Stimulated activated CD8-positive, alpha-beta memory T cell treated with anti-CD3 and anti-CD28 coated beads, Interleukin-4, amount 100 ng/mL, for 24 hours (primary cell): ENCODE measurements around the gene PCDHGB2.
"Not testable (repeated sequence)": the region's sequence is repeated elsewhere in the genome, so short reads cannot be mapped to it uniquely, and the experiment has no call there.

Source experiments
- DNase-seq: peaks from one replicate; pipeline ENCODE4 v3.0.0-alpha.2; 2020; ENCODE audit warnings: low read depth

PCDHGB2 gene

DNA sequence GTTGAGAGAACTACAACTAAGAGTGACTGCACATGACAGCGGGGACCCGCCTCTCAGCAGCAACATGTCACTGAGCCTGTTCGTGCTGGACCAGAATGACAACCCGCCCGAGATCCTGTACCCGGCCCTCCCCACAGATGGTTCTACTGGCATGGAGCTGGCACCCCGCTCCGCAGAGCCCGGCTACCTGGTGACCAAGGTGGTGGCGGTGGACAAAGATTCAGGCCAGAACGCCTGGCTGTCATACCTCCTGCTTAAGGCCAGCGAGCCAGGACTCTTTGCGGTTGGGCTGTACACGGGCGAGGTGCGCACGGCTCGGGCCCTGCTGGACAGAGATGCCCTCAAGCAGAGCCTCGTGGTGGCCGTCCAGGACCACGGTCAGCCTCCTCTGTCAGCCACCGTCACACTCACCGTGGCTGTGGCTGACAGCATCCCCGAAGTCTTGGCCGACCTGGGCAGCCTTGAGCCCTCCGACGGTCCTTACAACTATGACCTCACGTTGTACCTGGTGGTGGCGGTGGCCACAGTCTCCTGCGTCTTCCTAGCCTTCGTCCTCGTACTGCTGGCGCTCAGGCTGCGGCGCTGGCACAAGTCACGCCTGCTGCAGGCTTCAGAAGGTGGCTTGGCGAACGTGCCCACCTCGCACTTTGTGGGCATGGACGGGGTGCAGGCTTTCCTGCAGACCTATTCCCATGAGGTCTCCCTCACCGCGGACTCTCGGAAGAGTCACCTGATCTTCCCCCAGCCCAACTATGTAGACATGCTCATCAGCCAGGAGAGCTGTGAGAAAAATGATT lies 24.9 kb downstream of the PCDHGB2 start:
- no peak for DNase-seq

DNA sequence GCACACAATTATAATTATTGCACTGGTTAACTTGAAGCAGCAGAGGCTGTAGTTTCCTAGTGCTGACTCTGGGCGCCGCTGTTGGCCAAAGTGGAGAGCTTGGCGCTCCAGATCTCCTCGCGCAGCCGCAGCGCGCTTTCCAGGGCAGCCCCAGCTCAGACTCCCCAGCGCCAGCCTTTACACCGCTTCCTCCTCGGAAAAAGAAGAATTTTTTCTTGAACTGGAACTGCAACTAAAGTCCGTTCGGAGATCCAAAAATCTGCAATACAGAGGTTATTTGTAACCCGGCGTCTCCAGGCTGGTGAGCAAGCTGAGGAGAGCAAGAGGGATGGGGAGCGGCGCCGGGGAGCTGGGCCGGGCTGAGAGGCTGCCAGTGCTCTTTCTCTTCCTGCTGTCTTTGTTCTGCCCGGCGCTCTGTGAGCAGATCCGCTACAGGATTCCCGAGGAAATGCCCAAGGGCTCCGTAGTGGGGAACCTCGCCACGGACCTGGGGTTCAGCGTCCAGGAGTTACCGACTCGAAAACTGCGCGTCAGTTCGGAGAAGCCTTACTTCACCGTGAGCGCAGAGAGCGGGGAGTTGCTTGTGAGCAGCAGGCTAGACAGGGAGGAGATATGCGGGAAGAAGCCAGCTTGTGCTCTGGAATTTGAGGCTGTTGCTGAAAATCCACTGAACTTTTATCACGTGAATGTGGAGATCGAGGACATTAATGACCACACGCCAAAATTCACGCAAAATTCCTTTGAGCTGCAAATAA lies 27.9 kb downstream of the PCDHGB2 start, which contains the start of gene PCDHGB4:
Gene PCDHGB4, plus strand, starts transcription at position 142 of the 755 bp plus-strand sequence. Its CDS starts 187 bp downstream, at position 329.
- not testable (repeated sequence) for DNase-seq

DNA sequence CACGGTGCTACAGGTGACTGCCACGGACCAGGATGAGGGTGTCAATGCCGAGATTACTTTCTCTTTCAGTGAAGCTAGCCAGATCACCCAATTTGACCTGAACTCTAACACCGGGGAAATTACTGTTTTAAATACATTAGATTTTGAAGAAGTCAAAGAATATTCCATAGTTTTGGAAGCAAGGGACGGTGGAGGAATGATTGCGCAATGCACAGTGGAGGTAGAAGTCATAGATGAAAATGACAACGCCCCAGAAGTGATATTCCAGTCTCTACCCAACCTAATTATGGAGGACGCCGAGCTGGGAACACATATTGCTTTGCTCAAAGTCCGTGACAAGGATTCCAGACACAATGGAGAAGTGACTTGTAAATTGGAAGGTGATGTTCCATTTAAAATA lies 28.9 kb downstream of the PCDHGB2 start:
- no peak for DNase-seq

DNA sequence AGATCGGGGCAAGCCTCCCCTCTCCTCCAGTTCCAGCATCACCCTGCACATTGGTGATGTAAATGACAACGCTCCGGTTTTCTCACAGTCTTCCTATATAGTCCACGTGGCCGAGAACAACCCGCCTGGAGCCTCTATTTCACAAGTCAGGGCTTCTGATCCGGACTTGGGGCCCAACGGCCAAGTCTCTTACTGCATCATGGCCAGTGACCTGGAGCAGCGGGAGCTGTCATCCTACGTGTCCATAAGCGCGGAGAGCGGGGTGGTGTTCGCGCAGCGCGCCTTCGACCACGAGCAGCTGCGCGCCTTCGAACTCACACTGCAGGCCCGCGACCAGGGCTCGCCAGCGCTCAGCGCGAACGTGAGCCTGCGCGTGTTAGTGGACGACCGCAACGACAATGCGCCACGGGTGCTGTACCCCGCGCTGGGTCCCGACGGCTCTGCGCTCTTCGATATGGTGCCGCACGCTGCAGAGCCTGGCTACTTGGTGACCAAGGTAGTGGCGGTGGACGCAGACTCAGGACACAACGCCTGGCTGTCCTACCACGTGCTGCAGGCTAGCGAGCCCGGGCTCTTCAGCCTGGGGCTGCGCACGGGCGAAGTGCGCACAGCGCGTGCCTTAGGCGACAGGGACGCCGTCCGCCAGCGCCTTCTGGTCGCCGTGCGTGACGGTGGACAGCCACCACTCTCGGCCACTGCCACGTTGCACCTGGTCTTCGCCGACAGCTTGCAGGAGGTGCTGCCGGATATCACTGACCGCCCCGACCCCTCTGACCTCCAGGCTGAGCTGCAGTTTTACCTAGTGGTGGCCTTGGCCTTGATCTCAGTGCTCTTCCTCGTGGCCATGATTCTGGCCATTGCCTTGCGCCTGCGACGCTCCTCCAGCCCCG lies 29.6 kb downstream of the PCDHGB2 start:
- DNase-seq: no peak

DNA sequence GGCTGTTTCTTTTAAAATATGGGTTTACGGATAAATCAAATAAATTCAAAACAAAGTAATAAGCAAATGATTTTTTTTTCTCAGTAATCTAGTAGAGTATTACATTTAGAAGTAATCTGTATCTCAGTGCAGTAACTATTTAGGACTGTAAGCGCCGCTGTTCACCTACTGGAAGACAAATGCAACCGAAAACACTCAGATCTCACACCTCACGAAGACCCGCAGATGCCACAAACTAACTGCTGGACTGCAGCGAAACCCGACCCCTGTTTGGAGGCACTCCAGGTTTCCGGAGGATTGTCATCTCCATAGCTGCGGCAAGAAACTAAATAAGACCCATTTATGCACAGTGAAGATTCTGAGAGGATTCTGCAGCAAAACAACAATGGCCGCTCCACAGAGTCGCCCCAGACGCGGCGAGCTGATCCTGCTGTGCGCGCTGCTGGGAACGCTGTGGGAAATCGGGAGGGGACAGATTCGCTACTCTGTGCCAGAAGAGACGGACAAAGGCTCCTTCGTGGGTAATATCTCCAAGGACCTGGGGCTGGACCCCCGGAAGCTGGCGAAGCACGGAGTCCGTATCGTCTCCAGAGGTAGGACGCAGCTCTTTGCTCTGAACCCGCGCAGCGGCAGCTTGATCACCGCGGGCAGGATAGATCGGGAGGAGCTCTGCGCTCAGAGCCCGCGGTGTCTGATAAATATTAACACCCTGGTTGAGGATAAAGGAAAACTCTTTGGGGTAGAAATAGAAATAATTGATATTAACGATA lies 32.8 kb downstream of the PCDHGB2 start, which contains the start of gene PCDHGA8:
Gene PCDHGA8, plus strand, starts transcription at position 205 of the 770 bp plus-strand sequence. Its CDS starts 181 bp downstream, at position 386.
- no peak for DNase-seq

DNA sequence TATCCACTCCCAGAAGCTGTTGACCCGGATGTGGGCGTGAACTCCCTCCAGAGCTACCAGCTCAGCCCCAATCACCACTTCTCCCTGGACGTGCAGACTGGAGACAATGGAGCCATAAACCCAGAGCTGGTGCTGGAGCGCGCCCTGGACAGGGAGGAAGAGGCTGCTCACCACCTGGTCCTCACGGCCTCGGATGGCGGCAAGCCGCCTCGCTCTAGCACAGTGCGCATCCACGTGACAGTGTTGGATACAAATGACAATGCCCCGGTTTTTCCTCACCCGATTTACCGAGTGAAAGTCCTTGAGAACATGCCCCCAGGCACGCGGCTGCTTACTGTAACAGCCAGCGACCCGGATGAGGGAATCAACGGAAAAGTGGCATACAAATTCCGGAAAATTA lies 33.5 kb downstream of the PCDHGB2 start:
- no peak for DNase-seq

DNA sequence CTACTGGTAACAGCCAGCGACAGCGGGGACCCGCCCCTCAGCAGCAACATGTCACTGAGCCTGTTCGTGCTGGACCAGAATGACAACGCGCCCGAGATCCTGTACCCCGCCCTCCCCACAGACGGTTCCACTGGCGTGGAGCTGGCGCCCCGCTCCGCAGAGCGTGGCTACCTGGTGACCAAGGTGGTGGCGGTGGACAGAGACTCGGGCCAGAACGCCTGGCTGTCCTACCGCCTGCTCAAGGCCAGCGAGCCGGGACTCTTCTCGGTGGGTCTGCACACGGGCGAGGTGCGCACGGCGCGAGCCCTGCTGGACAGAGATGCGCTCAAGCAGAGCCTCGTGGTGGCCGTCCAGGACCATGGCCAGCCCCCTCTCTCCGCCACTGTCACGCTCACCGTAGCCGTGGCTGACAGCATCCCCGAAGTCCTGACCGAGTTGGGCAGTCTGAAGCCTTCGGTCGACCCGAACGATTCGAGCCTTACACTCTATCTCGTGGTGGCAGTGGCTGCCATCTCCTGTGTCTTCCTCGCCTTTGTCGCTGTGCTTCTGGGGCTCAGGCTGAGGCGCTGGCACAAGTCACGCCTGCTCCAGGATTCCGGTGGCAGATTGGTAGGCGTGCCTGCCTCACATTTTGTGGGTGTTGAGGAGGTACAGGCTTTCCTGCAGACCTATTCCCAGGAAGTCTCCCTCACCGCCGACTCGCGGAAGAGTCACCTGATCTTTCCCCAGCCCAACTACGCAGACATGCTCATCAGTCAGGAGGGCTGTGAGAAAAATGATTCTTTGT lies 34.8 kb downstream of the PCDHGB2 start:
- DNase-seq: not testable (repeated sequence)

DNA sequence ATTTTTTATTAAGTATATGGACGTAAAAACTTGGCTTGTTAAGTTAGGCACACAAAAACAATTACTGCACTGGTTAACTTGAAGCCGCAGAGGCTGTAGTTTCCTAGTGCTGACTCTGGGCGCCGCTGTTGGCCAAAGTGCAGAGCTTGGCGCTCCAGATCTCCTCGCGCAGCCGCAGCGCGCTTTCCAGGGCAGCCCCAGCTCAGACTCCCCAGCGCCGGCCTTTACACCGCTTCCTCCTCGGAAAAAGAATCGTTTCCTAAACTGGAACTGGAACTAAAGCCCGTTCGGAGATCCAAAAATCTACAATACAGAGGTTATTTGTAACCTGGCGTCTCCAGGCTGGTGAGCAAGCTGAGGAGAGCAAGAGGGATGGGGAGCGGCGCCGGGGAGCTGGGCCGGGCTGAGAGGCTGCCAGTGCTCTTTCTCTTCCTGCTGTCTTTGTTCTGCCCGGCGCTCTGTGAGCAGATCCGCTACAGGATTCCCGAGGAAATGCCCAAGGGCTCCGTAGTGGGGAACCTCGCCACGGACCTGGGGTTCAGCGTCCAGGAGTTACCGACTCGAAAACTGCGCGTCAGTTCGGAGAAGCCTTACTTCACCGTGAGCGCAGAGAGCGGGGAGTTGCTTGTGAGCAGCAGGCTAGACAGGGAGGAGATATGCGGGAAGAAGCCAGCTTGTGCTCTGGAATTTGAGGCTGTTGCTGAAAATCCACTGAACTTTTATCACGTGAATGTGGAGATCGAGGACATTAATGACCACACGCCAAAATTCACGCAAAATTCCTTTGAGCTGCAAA lies 38.2 kb downstream of the PCDHGB2 start, which contains the start of gene PCDHGB5:
Gene PCDHGB5, plus strand, starts transcription at position 192 of the 796 bp plus-strand sequence. Its CDS starts 181 bp downstream, at position 373.
- not testable (repeated sequence) for DNase-seq

DNA sequence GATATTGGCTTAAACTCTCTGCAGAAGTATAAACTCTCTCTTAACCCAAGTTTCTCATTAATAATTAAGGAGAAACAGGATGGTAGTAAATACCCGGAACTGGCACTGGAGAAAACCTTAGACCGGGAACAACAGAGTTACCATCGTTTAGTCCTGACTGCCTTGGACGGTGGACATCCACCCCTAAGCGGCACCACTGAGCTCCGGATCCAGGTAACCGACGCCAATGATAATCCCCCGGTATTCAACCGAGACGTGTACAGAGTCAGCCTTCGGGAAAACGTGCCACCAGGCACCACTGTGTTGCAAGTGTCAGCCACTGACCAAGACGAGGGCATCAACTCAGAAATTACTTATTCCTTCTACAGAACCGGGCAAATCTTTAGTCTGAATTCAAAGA lies 38.8 kb downstream of the PCDHGB2 start:
- DNase-seq: no peak

DNA sequence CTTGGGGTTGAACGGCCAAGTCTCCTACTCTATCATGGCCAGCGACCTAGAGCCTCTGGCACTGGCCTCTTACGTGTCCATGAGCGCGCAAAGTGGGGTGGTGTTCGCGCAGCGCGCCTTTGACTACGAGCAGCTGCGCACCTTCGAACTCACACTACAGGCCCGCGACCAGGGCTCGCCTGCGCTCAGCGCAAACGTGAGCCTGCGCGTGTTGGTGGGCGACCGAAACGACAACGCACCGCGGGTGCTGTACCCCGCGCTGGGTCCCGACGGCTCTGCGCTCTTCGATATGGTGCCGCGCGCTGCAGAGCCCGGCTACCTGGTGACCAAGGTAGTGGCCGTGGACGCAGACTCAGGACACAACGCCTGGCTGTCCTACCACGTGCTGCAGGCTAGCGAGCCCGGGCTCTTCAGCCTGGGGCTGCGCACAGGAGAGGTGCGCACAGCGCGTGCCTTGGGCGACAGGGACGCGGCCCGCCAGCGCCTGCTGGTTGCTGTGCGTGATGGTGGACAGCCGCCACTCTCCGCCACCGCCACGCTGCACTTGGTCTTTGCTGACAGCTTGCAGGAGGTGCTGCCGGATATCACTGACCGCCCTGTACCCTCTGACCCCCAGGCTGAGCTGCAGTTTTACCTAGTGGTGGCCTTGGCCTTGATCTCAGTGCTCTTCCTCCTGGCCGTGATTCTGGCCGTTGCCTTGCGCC lies 39.9 kb downstream of the PCDHGB2 start:
- DNase-seq: no peak

DNA sequence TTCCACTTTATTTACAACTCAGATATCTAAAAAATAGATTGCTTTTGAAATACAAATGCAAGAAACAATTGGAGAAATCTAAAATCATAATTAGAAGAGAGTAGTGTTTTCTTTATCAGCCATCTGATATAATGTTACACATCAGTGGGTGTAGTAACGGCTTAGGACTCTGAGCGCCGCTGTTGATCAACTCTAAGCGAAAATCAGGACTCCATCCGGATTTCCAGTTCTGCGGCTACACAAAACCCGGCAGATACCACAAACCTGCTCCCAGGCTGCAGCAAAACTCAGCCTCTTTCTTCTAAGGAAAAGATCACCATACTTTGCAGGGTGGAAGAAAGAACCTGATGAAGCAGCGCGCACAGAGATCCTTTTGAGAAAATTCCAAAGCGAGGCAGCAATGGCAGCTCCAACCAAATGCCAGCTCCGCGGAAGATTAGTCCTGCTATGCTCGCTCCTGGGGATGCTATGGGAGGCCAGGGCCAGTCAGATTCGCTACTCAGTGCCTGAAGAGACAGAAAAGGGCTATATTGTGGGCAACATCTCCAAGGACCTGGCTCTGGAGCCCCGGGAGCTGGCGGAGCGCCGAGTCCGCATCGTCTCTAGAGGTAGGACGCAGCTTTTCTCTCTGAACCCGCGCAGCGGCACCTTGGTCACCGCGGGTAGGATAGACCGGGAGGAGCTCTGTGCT lies 42.9 kb downstream of the PCDHGB2 start, which contains the start of gene PCDHGA9:
Gene PCDHGA9, plus strand, starts transcription at position 226 of the 691 bp plus-strand sequence. Its CDS starts 175 bp downstream, at position 401.
- DNase-seq: no peak

DNA sequence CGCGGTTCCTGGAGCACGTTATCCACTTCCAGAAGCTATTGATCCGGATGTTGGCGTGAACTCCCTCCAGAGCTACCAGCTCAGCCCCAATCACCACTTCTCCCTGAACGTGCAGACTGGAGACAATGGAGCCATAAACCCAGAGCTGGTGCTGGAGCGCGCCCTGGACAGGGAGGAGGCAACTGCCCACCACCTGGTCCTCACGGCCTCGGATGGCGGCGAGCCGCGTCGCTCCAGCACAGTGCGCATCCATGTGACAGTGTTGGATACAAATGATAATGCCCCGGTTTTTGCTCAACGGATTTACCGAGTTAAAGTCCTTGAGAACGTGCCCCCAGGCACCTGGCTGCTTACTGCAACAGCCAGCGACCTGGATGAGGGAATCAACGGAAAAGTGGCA lies 43.6 kb downstream of the PCDHGB2 start:
- no peak for DNase-seq

DNA sequence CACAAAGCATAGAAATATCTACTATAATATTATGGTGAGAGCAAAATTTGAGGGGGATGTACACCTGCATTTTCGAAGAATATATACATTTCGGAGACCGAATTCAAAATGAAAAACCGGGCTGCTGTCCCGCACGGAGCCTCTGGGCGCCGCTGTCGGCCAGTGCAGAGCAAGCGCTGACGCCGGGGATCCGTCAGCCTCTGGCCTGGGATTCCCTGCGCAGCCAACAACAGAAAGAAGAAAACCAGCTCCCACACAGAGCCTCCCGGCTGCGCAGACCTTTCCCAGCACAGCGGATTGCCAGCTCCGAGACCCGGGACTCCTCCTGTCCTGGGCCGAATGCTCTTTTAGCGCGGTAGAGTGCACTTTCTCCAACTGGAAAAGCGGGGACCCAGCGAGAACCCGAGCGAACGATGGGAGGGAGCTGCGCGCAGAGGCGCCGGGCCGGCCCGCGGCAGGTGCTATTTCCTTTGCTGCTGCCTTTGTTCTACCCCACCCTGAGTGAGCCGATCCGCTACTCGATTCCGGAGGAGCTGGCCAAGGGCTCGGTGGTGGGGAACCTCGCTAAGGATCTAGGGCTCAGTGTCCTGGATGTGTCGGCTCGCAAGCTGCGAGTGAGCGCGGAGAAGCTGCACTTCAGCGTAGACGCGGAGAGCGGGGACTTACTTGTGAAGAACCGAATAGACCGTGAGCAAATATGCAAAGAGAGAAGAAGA lies 48.2 kb downstream of the PCDHGB2 start, which contains the start of gene PCDHGB6:
Gene PCDHGB6, plus strand, starts transcription at position 232 of the 716 bp plus-strand sequence. Its CDS starts 182 bp downstream, at position 414.
- DNase-seq: not testable (repeated sequence)

DNA sequence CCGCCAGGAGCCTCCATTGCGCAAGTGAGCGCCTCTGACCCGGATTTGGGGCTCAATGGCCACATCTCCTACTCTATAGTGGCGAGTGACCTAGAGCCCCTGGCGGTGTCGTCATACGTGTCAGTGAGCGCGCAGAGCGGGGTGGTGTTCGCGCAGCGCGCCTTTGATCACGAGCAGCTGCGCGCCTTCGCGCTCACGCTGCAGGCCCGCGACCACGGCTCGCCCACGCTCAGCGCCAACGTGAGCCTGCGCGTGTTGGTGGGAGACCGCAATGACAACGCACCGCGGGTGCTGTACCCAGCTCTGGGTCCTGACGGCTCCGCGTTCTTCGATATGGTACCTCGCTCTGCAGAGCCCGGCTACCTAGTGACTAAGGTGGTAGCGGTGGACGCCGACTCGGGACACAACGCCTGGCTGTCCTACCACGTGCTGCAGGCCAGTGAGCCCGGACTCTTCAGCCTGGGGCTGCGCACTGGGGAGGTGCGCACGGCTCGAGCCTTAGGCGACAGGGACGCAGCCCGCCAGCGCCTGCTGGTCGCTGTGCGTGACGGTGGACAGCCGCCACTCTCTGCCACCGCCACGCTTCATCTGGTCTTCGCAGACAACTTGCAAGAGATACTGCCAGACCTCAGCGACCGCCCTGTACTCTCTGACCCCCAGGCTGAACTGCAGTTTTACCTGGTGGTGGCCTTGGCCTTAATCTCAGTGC lies 50.0 kb downstream of the PCDHGB2 start:
- no peak for DNase-seq

DNA sequence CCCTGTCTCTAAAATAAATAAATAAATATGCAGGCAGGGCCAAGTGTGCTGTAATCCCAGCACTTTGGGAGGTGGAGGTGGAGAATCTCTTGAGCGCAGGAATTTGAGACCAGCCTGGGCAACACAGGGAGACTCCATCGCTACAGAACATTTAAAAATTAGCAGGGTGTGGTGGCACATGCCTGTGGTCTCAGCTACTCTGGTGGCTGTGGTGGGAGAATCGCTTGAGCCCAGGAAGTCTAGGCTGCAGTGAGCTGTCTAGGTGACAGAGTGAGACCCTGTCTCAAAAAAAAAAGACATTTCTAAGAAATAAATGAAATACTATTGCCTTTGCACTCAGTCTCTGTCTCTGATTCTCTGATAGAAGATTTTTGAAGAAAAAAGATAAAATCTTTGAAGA lies 51.8 kb downstream of the PCDHGB2 start:
- no peak for DNase-seq
